Activated CD8-positive, alpha-beta T cell treated with anti-CD3 and anti-CD28 coated beads for 36 hours (primary cell): Measurements from ENCODE around the gene CXXC5. TPM values are rescaled to one million over a fixed set of nuclear protein-coding genes. Genes with fewer than 3 reads are reported as not detected.

Experiments used
- ATAC-seq: fragments of 200-7000 bp; cut with Tn5 transposase; one replicate; pipeline ENCODE4 v1.10.0; 2021; ENCODE audit warnings: mild to moderate bottlenecking, moderate library complexity
- CTCF ChIA-PET: fragments of 350-600 bp; sonication (Branson Sonifier 250); formaldehyde crosslinking; loops from one replicate; lab custom pipeline; 2021; ENCODE audit warnings: antibody characterized with exemption; lab: Charles Lee
- POLR2A ChIA-PET: fragments of 350-600 bp; sonication (Branson Sonifier 250); formaldehyde crosslinking; loops from one replicate; lab custom pipeline; 2021; ENCODE audit warnings: antibody characterized with exemption; lab: Charles Lee
- DNase-seq: peaks from one replicate; pipeline ENCODE4 v3.0.0-alpha.2; 2020
- H3K27ac Mint-ChIP-seq: one replicate; pipeline ENCODE4 v1.8.0; 2021; ENCODE audit warnings: mild to moderate bottlenecking, mixed read lengths
- H3K27me3 Mint-ChIP-seq: one replicate; pipeline ENCODE4 v1.8.0; 2021; ENCODE audit warnings: mixed read lengths
- H3K36me3 Mint-ChIP-seq: one replicate; pipeline ENCODE4 v1.8.0; 2021; ENCODE audit warnings: low read depth, mixed read lengths
- H3K4me1 Mint-ChIP-seq: one replicate; pipeline ENCODE4 v1.8.0; 2021; ENCODE audit warnings: low read depth, mixed read lengths
- H3K4me3 Mint-ChIP-seq: one replicate; pipeline ENCODE4 v1.8.0; 2021; ENCODE audit warnings: mild to moderate bottlenecking, moderate library complexity, mixed read lengths
- H3K9me3 Mint-ChIP-seq: one replicate; pipeline ENCODE4 v1.8.0; 2021; ENCODE audit warnings: mixed read lengths
- intact Hi-C: fragments of 100-400 bp; cut with micrococcal nuclease; formaldehyde crosslinking; loops from one replicate; pipeline ENCODE4 v1.10.0; 2022
- total RNA-seq, 2 experiments: library from RNA; stranded (reverse); gene quantifications; one replicate each; pipeline ENCODE4 v1.2.3, GENCODE V29; 2021
- TF ChIP-seq, protein P1 (sequence below): fragments of 200-600 bp; IDR thresholded peaks from one replicate; pipeline ENCODE4 v1.8.0; 2022; ENCODE audit warnings: antibody characterized with exemption, mild to moderate bottlenecking

CXXC5 gene
- total RNA-seq, 2 experiments from 2014 or later: 3.5 to 4.3 TPM

- intact Hi-C loops: no loop called here
- H3K4me1 Mint-ChIP-seq: peaks cover 7% of the 10 kb centered on the region
- ATAC-seq: no peak
- no peaks in the 10 kb centered on the region for H3K36me3 Mint-ChIP-seq
- DNase-seq: no peak
- ChIA-PET POLR2A (interaction anchor here (0.5 to 11.4 kb wide), 3 partner anchors 8 to 80 kb away, joined by 3 to 87 read pairs (median 3); no protein-coding TSS in a partner anchor), CTCF (interaction anchor here (2.1 kb wide), 2 partner anchors 26 to 122 kb away, joined by 6 to 15 read pairs; no protein-coding TSS in a partner anchor)
- H3K9me3 Mint-ChIP-seq: no peaks in the 10 kb centered on the region
- no peak overlapping the region for H3K4me3 Mint-ChIP-seq
- no peak overlapping the region for H3K27ac Mint-ChIP-seq
- peaks cover 17% of the 10 kb centered on the region for H3K27me3 Mint-ChIP-seq
- TF ChIP-seq, protein P1, sequence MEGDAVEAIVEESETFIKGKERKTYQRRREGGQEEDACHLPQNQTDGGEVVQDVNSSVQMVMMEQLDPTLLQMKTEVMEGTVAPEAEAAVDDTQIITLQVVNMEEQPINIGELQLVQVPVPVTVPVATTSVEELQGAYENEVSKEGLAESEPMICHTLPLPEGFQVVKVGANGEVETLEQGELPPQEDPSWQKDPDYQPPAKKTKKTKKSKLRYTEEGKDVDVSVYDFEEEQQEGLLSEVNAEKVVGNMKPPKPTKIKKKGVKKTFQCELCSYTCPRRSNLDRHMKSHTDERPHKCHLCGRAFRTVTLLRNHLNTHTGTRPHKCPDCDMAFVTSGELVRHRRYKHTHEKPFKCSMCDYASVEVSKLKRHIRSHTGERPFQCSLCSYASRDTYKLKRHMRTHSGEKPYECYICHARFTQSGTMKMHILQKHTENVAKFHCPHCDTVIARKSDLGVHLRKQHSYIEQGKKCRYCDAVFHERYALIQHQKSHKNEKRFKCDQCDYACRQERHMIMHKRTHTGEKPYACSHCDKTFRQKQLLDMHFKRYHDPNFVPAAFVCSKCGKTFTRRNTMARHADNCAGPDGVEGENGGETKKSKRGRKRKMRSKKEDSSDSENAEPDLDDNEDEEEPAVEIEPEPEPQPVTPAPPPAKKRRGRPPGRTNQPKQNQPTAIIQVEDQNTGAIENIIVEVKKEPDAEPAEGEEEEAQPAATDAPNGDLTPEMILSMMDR: no peak
Observed at GRCh38 chr5:139644001-139644456, 4.1 kb upstream of the CXXC5 start.

- TF ChIP-seq, protein P1: no peak
- DNase-seq (no peak), ATAC-seq (no peak)
- Mint-ChIP-seq H3K27me3 (peaks cover 23% of the 10 kb centered on the region), H3K36me3 (no peaks in the 10 kb centered on the region), H3K9me3 (no peaks in the 10 kb centered on the region), H3K27ac (no peak overlapping the region), H3K4me1 (peaks cover 11% of the 10 kb centered on the region), H3K4me3 (no peak overlapping the region)
- CTCF ChIA-PET: interaction anchor here (1.5 to 2.1 kb wide), 3 partner anchors 10 to 122 kb away, joined by 6 to 15 read pairs (median 14); no protein-coding TSS in a partner anchor
- intact Hi-C loops: no loop called here
- POLR2A ChIA-PET: interaction anchor here (0.5 to 11.4 kb wide), 4 partner anchors 9 to 255 kb away, joined by 3 to 87 read pairs (median 4); no protein-coding TSS in a partner anchor
Observed at GRCh38 chr5:139644646-139645429, 3.3 kb upstream of the CXXC5 start.

DNA sequence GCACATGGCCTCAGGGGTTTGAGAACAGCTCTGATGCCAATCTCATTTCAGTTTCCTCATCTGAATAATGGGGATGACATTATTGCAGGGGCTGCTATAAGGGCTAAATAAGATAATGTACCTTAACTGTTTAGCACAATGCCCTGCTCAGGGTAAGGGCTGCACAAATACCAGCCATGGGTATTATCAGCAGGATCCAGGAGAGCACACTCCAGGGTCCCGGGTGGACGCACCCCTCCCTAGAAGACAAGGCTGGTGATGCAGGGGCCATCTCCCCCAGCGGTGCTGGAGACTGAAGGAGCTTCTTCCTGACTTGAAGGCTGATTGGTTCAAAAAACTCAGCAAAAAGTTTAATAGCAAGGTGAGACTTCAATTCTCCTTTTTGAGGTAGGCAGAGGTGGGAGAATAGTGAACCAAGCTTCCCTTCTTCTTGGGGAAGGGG is 2.7 kb upstream of the CXXC5 start:
- ChIA-PET CTCF (interaction anchor here (1.5 to 2.1 kb wide), 3 partner anchors 11 to 121 kb away, joined by 6 to 15 read pairs (median 14); no protein-coding TSS in a partner anchor), POLR2A (interaction anchor here (1.7 to 11.4 kb wide), 2 partner anchors 9 to 22 kb away, joined by 6 to 87 read pairs; no protein-coding TSS in a partner anchor)
- Mint-ChIP-seq H3K27me3 (peaks cover 26% of the 10 kb centered on the region), H3K4me3 (no peak overlapping the region), H3K36me3 (no peaks in the 10 kb centered on the region), H3K9me3 (no peaks in the 10 kb centered on the region), H3K4me1 (peaks cover 15% of the 10 kb centered on the region), H3K27ac (no peak overlapping the region)
- DNase-seq (no peak), ATAC-seq (no peak)
- TF ChIP-seq, protein P1: no peak
- intact Hi-C loops: no loop called here

- intact Hi-C loops: no loop called here
- no peaks in the 10 kb centered on the region for H3K36me3 Mint-ChIP-seq
- POLR2A ChIA-PET: interaction anchor here (1.7 to 11.4 kb wide), 2 partner anchors 10 to 21 kb away, joined by 6 to 87 read pairs; no protein-coding TSS in a partner anchor
- no peak overlapping the region for H3K4me3 Mint-ChIP-seq
- H3K4me1 Mint-ChIP-seq: peaks cover 21% of the 10 kb centered on the region
- ATAC-seq (no peak), DNase-seq (no peak)
- no peaks in the 10 kb centered on the region for H3K9me3 Mint-ChIP-seq
- peaks cover 31% of the 10 kb centered on the region for H3K27me3 Mint-ChIP-seq
- CTCF ChIA-PET: interaction anchor here (2.1 to 3.1 kb wide), 2 partner anchors 9 to 120 kb away, joined by 15 to 31 read pairs; no protein-coding TSS in a partner anchor
- TF ChIP-seq, protein P1: no peak
- H3K27ac Mint-ChIP-seq: no peak overlapping the region
Observed at GRCh38 chr5:139646111-139646510, 2.0 kb upstream of the CXXC5 start.
